Panc1 (cell line): Measurements from ENCODE around the gene SUMF1. TPM values are rescaled to one million over a fixed set of nuclear protein-coding genes. Genes with fewer than 3 reads are reported as not detected.

Experiments
- ATAC-seq: fragments of 200-7000 bp; cut with Tn5 transposase; 2 replicates; pipeline ENCODE4 v1.9.1; 2020; ENCODE audit warnings: mild to moderate bottlenecking, moderate library complexity
- BruUV-seq: library from RNA; stranded (reverse); fragments of 400-500 nt; replicated peaks from 2 replicates; lab custom pipeline; 2021; lab: Mats Ljungman, UMichigan
- CTCF ChIA-PET: fragments of 300-600 bp; sonication (Branson Sonifier 250); formaldehyde crosslinking; loops from one replicate; lab custom pipeline; 2022; ENCODE audit warnings: antibody characterized with exemption; lab: Charles Lee
- POLR2A ChIA-PET: fragments of 300-600 bp; sonication (Branson Sonifier 250); formaldehyde crosslinking; loops from one replicate; lab custom pipeline; 2022; ENCODE audit warnings: antibody characterized with exemption; lab: Charles Lee
- DNase-seq: peaks from one replicate; pipeline ENCODE4 v3.0.0-alpha.2; 2010; ENCODE audit warnings: low read depth, low spot score
- H3K27ac ChIP-seq: 2 replicates; pipeline ENCODE4 v1.5.1; 2011; ENCODE audit warnings: mild to moderate bottlenecking, low read length, inconsistent platforms
- H3K27me3 ChIP-seq: fragments of 200-500 bp; sonication (Bioruptor generic); 2 replicates; pipeline ENCODE4 v1.6.0; 2014; ENCODE audit warnings: low read length, inconsistent platforms; ENCODE audit not compliant: control insufficient read depth, insufficient read depth
- H3K36me3 ChIP-seq: fragments of 200-500 bp; sonication (Bioruptor generic); 2 replicates; pipeline ENCODE4 v1.5.1; 2014; ENCODE audit warnings: inconsistent platforms, mild to moderate bottlenecking, low read length, moderate library complexity; ENCODE audit not compliant: control insufficient read depth, insufficient read depth
- H3K4me1 ChIP-seq: 2 replicates; pipeline ENCODE4 v1.5.1; 2011; ENCODE audit warnings: inconsistent platforms, mild to moderate bottlenecking, low read length, moderate library complexity; ENCODE audit not compliant: control insufficient read depth, insufficient read depth
- H3K4me3 ChIP-seq, 2 experiments: 2 replicates each; pipeline ENCODE4 v1.5.1; 2011 to 2012; ENCODE audit warnings: low read depth in 2 of 2, low read length in 2 of 2, mild to moderate bottlenecking in 2 of 2, inconsistent platforms in 1 of 2, moderate library complexity in 1 of 2
- H3K9me3 ChIP-seq: fragments of 200-500 bp; sonication (Bioruptor generic); 2 replicates; pipeline ENCODE4 v1.5.1; 2014; ENCODE audit warnings: low read depth, mild to moderate bottlenecking, inconsistent platforms, low read length, moderate library complexity; ENCODE audit not compliant: control insufficient read depth, insufficient read depth
- CTCF ChIP-seq: fragments of 450-650 bp; IDR thresholded peaks from 2 replicates; pipeline ENCODE4 v1.5.1; 2017; ENCODE audit warnings: mild to moderate bottlenecking
- POLR2AphosphoS5 ChIP-seq: IDR thresholded peaks from 2 replicates; pipeline ENCODE4 v1.6.1; 2012; ENCODE audit warnings: mild to moderate bottlenecking, low read depth, low read length, moderate library complexity
- REST ChIP-seq, 2 experiments: IDR thresholded peaks; 2 replicates each; pipeline ENCODE4 v1.6.1; 2011 to 2012; ENCODE audit warnings: low read depth in 2 of 2, control low read depth in 1 of 2, low read length in 1 of 2, mild to moderate bottlenecking in 1 of 2, moderate library complexity in 1 of 2; ENCODE audit not compliant: insufficient read depth in 1 of 2
- SIN3A ChIP-seq: IDR thresholded peaks from 2 replicates; pipeline ENCODE4 v1.6.1; 2012; ENCODE audit warnings: low read depth, mild to moderate bottlenecking, low read length, moderate library complexity, borderline replicate concordance; ENCODE audit not compliant: insufficient read depth
- TCF7L2 ChIP-seq: IDR thresholded peaks from 2 replicates; pipeline ENCODE4 v1.6.1; 2011; ENCODE audit warnings: mild to moderate bottlenecking, low read depth, low read length, inconsistent platforms
- in situ Hi-C: cut with HindIII; loops from 2 replicates; pipeline ENCODE4 v1.10.0; 2016; ENCODE audit warnings: low sequenced_read_pairs, low pct_unique_long_range_greater_than_20kb
- intact Hi-C: fragments of 100-400 bp; cut with micrococcal nuclease; formaldehyde crosslinking; loops from one replicate; pipeline ENCODE4 v1.10.0; 2022; ENCODE audit not compliant: unreplicated experiment
- total RNA-seq: library from RNA; stranded (reverse); gene quantifications from one replicate; pipeline ENCODE4 v1.2.1, GENCODE V29; 2021; ENCODE audit not compliant: unreplicated experiment

The SUMF1 gene
- total RNA-seq, 1 experiment from 2014 or later: 15.5 TPM

- no TSS peak for BruUV-seq
- TF ChIP-seq SIN3A (no peak), TCF7L2 (no peak), POLR2AphosphoS5 (no peak), CTCF (no peak), REST (IDR thresholded peaks at IDR 0.05; ENCODE audit: insufficient read depth in 1 of 2, low read depth in 2 of 2, low read length in 1 of 2) (no peak)
- ChIA-PET CTCF (no interaction called here), POLR2A (no interaction called here)
- Histone ChIP-seq H3K27me3 (no peaks in the 10 kb centered on the region), H3K36me3 (no peaks in the 10 kb centered on the region), H3K27ac (no peak overlapping the region), H3K9me3 (no peaks in the 10 kb centered on the region), H3K4me3 (peak overlapping the region in 1 of 2 experiments; percentile 6; a peak in 1 of 4 replicates), H3K4me1 (no peaks in the 10 kb centered on the region)
- DNase-seq (no peak), ATAC-seq (no peak)
- in situ Hi-C loops (no loop called here), intact Hi-C loops (no loop called here)
These were observed 37.5 kb upstream of the SUMF1 start for GRCh38 chr3:4504340-4505261.

- no peaks in the 10 kb centered on the region for H3K27me3 ChIP-seq
- no peak for TF ChIP-seq POLR2AphosphoS5
- no peak for TF ChIP-seq SIN3A
- TF ChIP-seq REST (IDR thresholded peaks at IDR 0.05; ENCODE audit: insufficient read depth in 1 of 2, low read depth in 2 of 2, low read length in 1 of 2): no peak
- TF ChIP-seq TCF7L2: no peak
- no peak for TF ChIP-seq CTCF
- no peaks in the 10 kb centered on the region for H3K9me3 ChIP-seq
- no peaks in the 10 kb centered on the region; the same call in 1 of the 2 replicates for H3K4me1 ChIP-seq
- BruUV-seq: no TSS peak
- in situ Hi-C loops: no loop called here
- H3K4me3 ChIP-seq: no peak overlapping the region
- no peaks in the 10 kb centered on the region for H3K36me3 ChIP-seq
- intact Hi-C loops: no loop called here
- ChIA-PET CTCF (no interaction called here), POLR2A (no interaction called here)
- H3K27ac ChIP-seq: no peak overlapping the region
- DNase-seq: no peak
- ATAC-seq: no peak
These were observed 36.0 kb upstream of the SUMF1 start for GRCh38 chr3:4503050-4503449.
